MM.1S (cell line): ENCODE results near the gene EFL1.

Source experiments
- DNase-seq: peaks from one replicate; pipeline ENCODE4 v3.0.0-alpha.2; 2015
- H2AFZ ChIP-seq: fragments of 300-600 bp; sonication (generic); 2 replicates; pipeline ENCODE4 v1.6.0; 2016; ENCODE audit warnings: antibody characterized with exemption, low read length
- H3F3A ChIP-seq: fragments of 300-600 bp; sonication (generic); 2 replicates; pipeline ENCODE4 v1.6.1; 2016; ENCODE audit warnings: mild to moderate bottlenecking, antibody characterized with exemption, low read length, moderate library complexity, mixed read lengths; ENCODE audit not compliant: insufficient read depth
- H3K27ac ChIP-seq: fragments of 300-600 bp; sonication (generic); 2 replicates; pipeline ENCODE4 v1.5.1; 2016; ENCODE audit warnings: mild to moderate bottlenecking, low read length
- H3K27me3 ChIP-seq: fragments of 300-600 bp; sonication (generic); replicated peaks from 2 replicates; pipeline ENCODE4 v1.6.0; 2016; ENCODE audit warnings: low read length; ENCODE audit not compliant: insufficient read depth
- H3K36me3 ChIP-seq: fragments of 300-600 bp; sonication (generic); replicated peaks from 2 replicates; pipeline ENCODE4 v1.6.1; 2016; ENCODE audit warnings: mild to moderate bottlenecking, low read length, mixed read lengths; ENCODE audit not compliant: insufficient read depth
- H3K4me1 ChIP-seq: fragments of 300-600 bp; sonication (generic); 2 replicates; pipeline ENCODE4 v1.6.1; 2016; ENCODE audit warnings: low read length, mixed read lengths
- H3K4me2 ChIP-seq: fragments of 300-600 bp; sonication (generic); 2 replicates; pipeline ENCODE4 v1.6.0; 2016; ENCODE audit warnings: low read depth, low read length
- H3K4me3 ChIP-seq: fragments of 300-600 bp; sonication (generic); 2 replicates; pipeline ENCODE4 v1.5.1; 2016; ENCODE audit warnings: low read length, mixed read lengths
- H3K79me2 ChIP-seq: fragments of 300-600 bp; sonication (generic); 2 replicates; pipeline ENCODE4 v1.6.1; 2016; ENCODE audit warnings: mixed run types, low read length, mixed read lengths
- H3K9ac ChIP-seq: fragments of 300-600 bp; sonication (generic); 2 replicates; pipeline ENCODE4 v1.6.1; 2016; ENCODE audit warnings: low read length, mixed read lengths
- H3K9me2 ChIP-seq: fragments of 300-600 bp; sonication (generic); replicated peaks from 2 replicates; pipeline ENCODE4 v1.6.1; 2016; ENCODE audit warnings: mild to moderate bottlenecking, low read length, mixed read lengths; ENCODE audit not compliant: insufficient read depth
- H3K9me3 ChIP-seq: fragments of 300-600 bp; sonication (generic); replicated peaks from 2 replicates; pipeline ENCODE4 v1.6.1; 2016; ENCODE audit warnings: mild to moderate bottlenecking, low read length, mixed read lengths; ENCODE audit not compliant: insufficient read depth
- H4K20me1 ChIP-seq: fragments of 300-600 bp; sonication (generic); 2 replicates; pipeline ENCODE4 v1.6.1; 2016; ENCODE audit warnings: mild to moderate bottlenecking, low read length, moderate library complexity, mixed read lengths; ENCODE audit not compliant: insufficient read depth
- EZH2 ChIP-seq: fragments of 300-600 bp; sonication (generic); optimal IDR thresholded peaks from 2 replicates; pipeline ENCODE3; 2017; ENCODE audit warnings: low read depth, mild to moderate bottlenecking, antibody characterized with exemption, low read length, mixed read lengths
- EZH2phosphoT487 ChIP-seq: fragments of 300-600 bp; sonication (generic); IDR thresholded peaks from 2 replicates; pipeline ENCODE4 v1.6.1; 2018; ENCODE audit warnings: antibody characterized with exemption, low read length
- TF ChIP-seq, protein P1 (sequence below): fragments of 300-600 bp; sonication (generic); IDR thresholded peaks from 2 replicates; pipeline ENCODE4 v1.5.1; 2016; ENCODE audit warnings: antibody characterized with exemption, low read length, mixed read lengths

The EFL1 gene

GRCh38 chr15:82134461-82134860 is 128.1 kb downstream of the EFL1 start:
- Histone ChIP-seq H3K9me2 (no peaks in the 10 kb centered on the region), H3K4me2 (no peak overlapping the region), H3K9me3 (no peaks in the 10 kb centered on the region), H3K36me3 (no peaks in the 10 kb centered on the region), H3K9ac (no peak overlapping the region), H3K27me3 (no peaks in the 10 kb centered on the region), H3K27ac (no peak overlapping the region), H3K4me1 (no peaks in the 10 kb centered on the region), H4K20me1 (no peaks in the 10 kb centered on the region), H3K4me3 (no peak overlapping the region), H3K79me2 (no peaks in the 10 kb centered on the region), H2AFZ (no peak overlapping the region), H3F3A (no peaks in the 10 kb centered on the region)
- no peak for DNase-seq
- TF ChIP-seq EZH2 (no peak), EZH2phosphoT487 (no peak)
- TF ChIP-seq, protein P1, sequence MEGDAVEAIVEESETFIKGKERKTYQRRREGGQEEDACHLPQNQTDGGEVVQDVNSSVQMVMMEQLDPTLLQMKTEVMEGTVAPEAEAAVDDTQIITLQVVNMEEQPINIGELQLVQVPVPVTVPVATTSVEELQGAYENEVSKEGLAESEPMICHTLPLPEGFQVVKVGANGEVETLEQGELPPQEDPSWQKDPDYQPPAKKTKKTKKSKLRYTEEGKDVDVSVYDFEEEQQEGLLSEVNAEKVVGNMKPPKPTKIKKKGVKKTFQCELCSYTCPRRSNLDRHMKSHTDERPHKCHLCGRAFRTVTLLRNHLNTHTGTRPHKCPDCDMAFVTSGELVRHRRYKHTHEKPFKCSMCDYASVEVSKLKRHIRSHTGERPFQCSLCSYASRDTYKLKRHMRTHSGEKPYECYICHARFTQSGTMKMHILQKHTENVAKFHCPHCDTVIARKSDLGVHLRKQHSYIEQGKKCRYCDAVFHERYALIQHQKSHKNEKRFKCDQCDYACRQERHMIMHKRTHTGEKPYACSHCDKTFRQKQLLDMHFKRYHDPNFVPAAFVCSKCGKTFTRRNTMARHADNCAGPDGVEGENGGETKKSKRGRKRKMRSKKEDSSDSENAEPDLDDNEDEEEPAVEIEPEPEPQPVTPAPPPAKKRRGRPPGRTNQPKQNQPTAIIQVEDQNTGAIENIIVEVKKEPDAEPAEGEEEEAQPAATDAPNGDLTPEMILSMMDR: no peak

DNA sequence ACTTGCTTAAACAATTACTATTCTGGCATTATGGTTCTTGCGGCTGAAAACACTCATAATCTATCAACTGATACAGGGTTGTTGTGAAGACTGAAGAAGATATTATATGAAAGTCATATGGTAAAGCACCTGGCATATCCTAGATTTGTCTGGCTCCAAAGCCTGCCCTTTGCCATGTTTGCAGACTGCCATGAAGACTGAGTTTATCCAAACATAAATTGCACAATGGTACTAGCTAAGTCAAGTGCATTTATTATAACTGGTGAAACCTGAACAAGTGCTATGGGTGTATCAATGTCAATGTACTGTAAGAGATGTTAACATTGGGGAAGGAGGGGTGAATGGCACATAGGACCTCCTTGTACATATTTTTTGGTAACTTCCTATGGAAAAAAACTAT is 129.3 kb downstream of the EFL1 start:
- Histone ChIP-seq H3K79me2 (no peaks in the 10 kb centered on the region), H3K9ac (no peak overlapping the region), H3K9me3 (no peaks in the 10 kb centered on the region), H3K4me3 (no peak overlapping the region), H3K9me2 (no peaks in the 10 kb centered on the region), H2AFZ (no peak overlapping the region), H3K27me3 (no peaks in the 10 kb centered on the region), H3F3A (no peaks in the 10 kb centered on the region), H4K20me1 (no peaks in the 10 kb centered on the region), H3K27ac (no peak overlapping the region), H3K4me2 (no peak overlapping the region), H3K4me1 (no peaks in the 10 kb centered on the region), H3K36me3 (no peaks in the 10 kb centered on the region)
- TF ChIP-seq EZH2: no peak
- no peak for TF ChIP-seq EZH2phosphoT487
- DNase-seq: no peak

- no peaks in the 10 kb centered on the region for H3K79me2 ChIP-seq
- no peak overlapping the region for H3K4me3 ChIP-seq
- no peak overlapping the region for H3K9ac ChIP-seq
- H3K4me2 ChIP-seq: no peak overlapping the region
- no peaks in the 10 kb centered on the region for H3K27me3 ChIP-seq
- no peaks in the 10 kb centered on the region for H3K4me1 ChIP-seq
- no peaks in the 10 kb centered on the region for H4K20me1 ChIP-seq
- H3K9me2 ChIP-seq: no peaks in the 10 kb centered on the region
- no peaks in the 10 kb centered on the region for H3F3A ChIP-seq
- no peaks in the 10 kb centered on the region for H3K36me3 ChIP-seq
- no peak overlapping the region for H3K27ac ChIP-seq
- TF ChIP-seq, protein P1: no peak
- TF ChIP-seq EZH2 (no peak), EZH2phosphoT487 (no peak)
- H2AFZ ChIP-seq: no peak overlapping the region
- H3K9me3 ChIP-seq: no peaks in the 10 kb centered on the region
- DNase-seq: no peak
Measured at GRCh38 chr15:82132742-82133141, 129.8 kb downstream of the EFL1 start.

DNA sequence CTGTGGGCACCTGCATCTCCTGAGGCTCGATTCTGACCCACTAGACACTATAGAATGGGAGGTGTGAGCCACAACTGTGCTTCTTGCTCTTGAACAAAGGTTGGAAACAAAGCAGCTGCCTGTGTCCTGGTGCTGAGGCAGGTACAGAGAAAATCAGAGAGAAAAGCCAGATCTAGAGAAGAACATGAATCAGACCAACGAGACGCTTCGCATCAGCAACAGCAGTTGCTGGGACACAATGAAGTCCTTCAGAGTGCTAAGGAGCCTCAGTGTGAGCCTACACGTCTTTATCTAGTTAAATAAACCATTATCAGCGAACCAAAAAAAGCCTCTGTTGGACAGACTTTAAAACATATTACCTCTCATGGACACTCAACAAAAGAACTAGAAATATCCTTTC is 130.4 kb downstream of the EFL1 start:
- Histone ChIP-seq H3K9me3 (no peaks in the 10 kb centered on the region), H3F3A (no peaks in the 10 kb centered on the region), H3K4me2 (no peak overlapping the region), H3K4me3 (no peak overlapping the region), H3K79me2 (no peaks in the 10 kb centered on the region), H3K9me2 (no peaks in the 10 kb centered on the region), H2AFZ (no peak overlapping the region), H3K27me3 (no peaks in the 10 kb centered on the region), H3K4me1 (no peaks in the 10 kb centered on the region), H3K9ac (no peak overlapping the region), H3K27ac (no peak overlapping the region), H3K36me3 (no peaks in the 10 kb centered on the region), H4K20me1 (no peaks in the 10 kb centered on the region)
- no peak for DNase-seq
- TF ChIP-seq EZH2 (no peak), EZH2phosphoT487 (no peak)
- TF ChIP-seq, protein P1: no peak
